Nephron (organoid): ENCODE data around the gene ZNF627.
"Not testable (repeated sequence)": the region's sequence is repeated elsewhere in the genome, so short reads cannot be mapped to it uniquely, and the experiment has no call there.

Experiments used
- H3K27ac Mint-ChIP-seq, 3 experiments: 2 replicates each; pipeline ENCODE4 v1.8.0; 2020; ENCODE audit warnings: mixed read lengths in 3 of 3, mild to moderate bottlenecking in 2 of 3, moderate library complexity in 1 of 3
- H3K27me3 Mint-ChIP-seq: 2 replicates; pipeline ENCODE4 v1.8.0; 2021; ENCODE audit warnings: low read depth, mild to moderate bottlenecking, moderate library complexity, mixed read lengths
- H3K36me3 Mint-ChIP-seq: 2 replicates; pipeline ENCODE4 v1.8.0; 2020; ENCODE audit warnings: low read depth, mixed read lengths
- H3K4me1 Mint-ChIP-seq: 2 replicates; pipeline ENCODE4 v1.8.0; 2020; ENCODE audit warnings: mixed read lengths
- H3K4me3 Mint-ChIP-seq, 3 experiments: 2 replicates each; pipeline ENCODE4 v1.8.0; 2020; ENCODE audit warnings: mild to moderate bottlenecking in 3 of 3, mixed read lengths in 3 of 3, moderate library complexity in 2 of 3
- H3K9me3 Mint-ChIP-seq: 2 replicates; pipeline ENCODE4 v1.8.0; 2020; ENCODE audit warnings: mixed read lengths
- CTCF ChIP-seq, 3 experiments: fragments of 200-600 bp; sonication (generic); IDR thresholded peaks; one replicate each; pipeline ENCODE4 v1.5.0; 2021; ENCODE audit warnings: antibody characterized with exemption in 3 of 3; ENCODE audit not compliant: unreplicated experiment in 3 of 3

Gene ZNF627

GRCh38 chr19:11612816-11613511 is 15.7 kb downstream of the ZNF627 start:
- no peaks in the 10 kb centered on the region for H3K27me3 Mint-ChIP-seq
- H3K36me3 Mint-ChIP-seq = peaks cover 96% of the 10 kb centered on the region
- no peaks in the 10 kb centered on the region for H3K4me1 Mint-ChIP-seq
- H3K4me3 Mint-ChIP-seq = no peak overlapping the region
- peaks cover 64% of the 10 kb centered on the region for H3K9me3 Mint-ChIP-seq
- no peak for TF ChIP-seq CTCF (IDR thresholded peaks at IDR 0.05; ENCODE audit: unreplicated experiment in 3 of 3)
- no peak overlapping the region for H3K27ac Mint-ChIP-seq

GRCh38 chr19:11617180-11618062 is 20.1 kb downstream of the ZNF627 start:
- Mint-ChIP-seq H3K27ac (no peak overlapping the region), H3K4me3 (no peak overlapping the region), H3K9me3 (peaks cover 75% of the 10 kb centered on the region), H3K36me3 (peaks cover 100% of the 10 kb centered on the region), H3K4me1 (no peaks in the 10 kb centered on the region), H3K27me3 (peaks cover 4% of the 10 kb centered on the region)
- no peak for TF ChIP-seq CTCF (IDR thresholded peaks at IDR 0.05; ENCODE audit: unreplicated experiment in 3 of 3)

GRCh38 chr19:11620553-11620952 is 23.3 kb downstream of the ZNF627 start:
- Mint-ChIP-seq H3K27ac (no peak overlapping the region), H3K9me3 (peaks cover 65% of the 10 kb centered on the region), H3K36me3 (peaks cover 90% of the 10 kb centered on the region), H3K27me3 (peaks cover 23% of the 10 kb centered on the region), H3K4me1 (no peaks in the 10 kb centered on the region), H3K4me3 (no peak overlapping the region)
- no peak for TF ChIP-seq CTCF (IDR thresholded peaks at IDR 0.05; ENCODE audit: unreplicated experiment in 3 of 3)

- Mint-ChIP-seq H3K9me3 (peaks cover 57% of the 10 kb centered on the region), H3K27me3 (peaks cover 35% of the 10 kb centered on the region), H3K36me3 (peaks cover 73% of the 10 kb centered on the region)
- H3K27ac Mint-ChIP-seq, H3K4me3 Mint-ChIP-seq, H3K4me1 Mint-ChIP-seq: not testable (repeated sequence)
Measured at GRCh38 chr19:11622401-11622800, 25.1 kb downstream of the ZNF627 start.

GRCh38 chr19:11624069-11624463 is 26.8 kb downstream of the ZNF627 start:
- Mint-ChIP-seq H3K36me3 (peaks cover 56% of the 10 kb centered on the region), H3K4me1 (no peaks in the 10 kb centered on the region), H3K27me3 (peaks cover 35% of the 10 kb centered on the region), H3K27ac (peak overlapping the region; percentile 32 to 70 (median 68)), H3K4me3 (peak overlapping the region in 1 of 3 experiments; percentile 23), H3K9me3 (peaks cover 40% of the 10 kb centered on the region)
- no peak for TF ChIP-seq CTCF (IDR thresholded peaks at IDR 0.05; ENCODE audit: unreplicated experiment in 3 of 3)

GRCh38 chr19:11626252-11626651 is 29.0 kb downstream of the ZNF627 start:
- peaks cover 29% of the 10 kb centered on the region for H3K9me3 Mint-ChIP-seq
- no peak overlapping the region for H3K27ac Mint-ChIP-seq
- TF ChIP-seq CTCF (IDR thresholded peaks at IDR 0.05; ENCODE audit: unreplicated experiment in 3 of 3) = no peak
- H3K4me3 Mint-ChIP-seq = no peak overlapping the region
- no peaks in the 10 kb centered on the region for H3K4me1 Mint-ChIP-seq
- H3K36me3 Mint-ChIP-seq = peaks cover 34% of the 10 kb centered on the region
- peaks cover 31% of the 10 kb centered on the region for H3K27me3 Mint-ChIP-seq
